GM13976 (cell line): ENCODE data around the gene HSD3B1.
"Not testable (repeated sequence)": the region's sequence is repeated elsewhere in the genome, so short reads cannot be mapped to it uniquely, and the experiment has no call there.

Experiments used
- DNase-seq: peaks from one replicate; pipeline ENCODE4 v3.0.0; 2012; ENCODE audit warnings: low spot score
- CTCF ChIP-seq: IDR thresholded peaks from 2 replicates; pipeline ENCODE4 v1.5.1; 2012; ENCODE audit warnings: borderline replicate concordance, mild to moderate bottlenecking; ENCODE audit not compliant: insufficient read depth; ENCODE audit errors: extremely low read depth, missing control alignments, control extremely low read depth
- in situ Hi-C: fragments of 300-500 bp; cut with MboI; formaldehyde crosslinking; loops from one replicate; pipeline ENCODE4 v1.12.0; 2022; ENCODE audit warnings: low sequenced_read_pairs, mixed read lengths, inconsistent platforms; ENCODE audit not compliant: unreplicated experiment

Gene HSD3B1

DNA sequence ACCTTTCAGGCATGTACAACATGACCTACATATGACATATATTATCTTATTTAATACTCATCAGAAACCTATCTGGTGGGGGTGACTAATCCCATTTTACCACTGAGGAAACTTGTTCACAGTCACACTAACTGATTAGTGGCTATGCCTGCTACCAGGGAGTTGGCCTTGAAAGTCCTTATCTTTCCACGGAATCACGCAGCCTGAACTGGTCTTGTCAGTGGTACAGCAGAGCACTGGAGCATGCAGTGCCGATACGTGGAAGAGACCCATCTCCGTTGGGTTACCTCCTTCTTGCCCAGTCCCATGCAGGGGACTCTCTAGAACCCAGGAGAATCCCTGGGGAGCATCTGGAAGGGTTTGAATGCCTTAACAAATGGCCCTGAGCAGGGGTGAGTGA is 8.2 kb downstream of the HSD3B1 start:
- no peak for TF ChIP-seq CTCF
- in situ Hi-C loops, result no loop called here
- no peak for DNase-seq

DNA sequence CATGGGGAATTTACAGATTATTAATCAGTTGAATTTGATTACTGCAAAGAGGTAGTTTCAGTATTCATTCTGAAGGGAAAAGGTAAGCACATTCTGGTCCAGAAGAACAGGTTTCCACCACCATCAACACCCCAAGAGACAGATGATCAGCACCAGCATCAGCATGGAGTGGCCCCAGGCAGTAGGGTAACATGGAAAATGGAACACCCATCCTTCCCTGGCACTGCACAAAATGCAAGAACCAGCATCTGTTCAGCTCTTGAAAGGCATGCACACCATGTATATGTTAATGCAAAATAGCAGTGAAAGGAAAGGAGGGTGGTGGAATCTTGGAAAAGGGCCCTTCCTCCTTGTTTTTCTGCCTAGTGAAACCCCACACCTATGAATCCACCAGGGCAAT is 9.2 kb downstream of the HSD3B1 start:
- in situ Hi-C loops, result no loop called here
- DNase-seq, result no peak
- no peak for TF ChIP-seq CTCF

DNA sequence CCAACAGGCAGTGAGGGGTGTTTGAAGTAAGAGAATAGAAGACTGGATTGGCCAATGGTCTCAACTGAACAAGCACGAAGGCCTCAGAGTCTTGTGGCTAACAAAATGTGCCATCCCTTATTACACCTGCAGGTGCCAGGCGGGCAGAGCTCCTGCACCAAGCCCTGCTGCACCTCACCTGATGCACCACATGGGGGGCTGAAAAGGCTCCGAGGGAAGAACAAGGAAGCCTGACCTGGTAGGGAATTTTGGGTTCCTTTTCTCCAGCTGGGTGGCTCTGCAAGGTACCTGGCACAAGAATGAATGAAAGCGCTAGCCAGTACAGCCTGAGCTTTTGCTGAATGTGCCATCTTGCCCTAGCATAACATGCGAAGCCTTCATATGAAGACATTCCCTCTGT is 9.7 kb downstream of the HSD3B1 start:
- no peak for DNase-seq
- in situ Hi-C loops, result no loop called here
- no peak for TF ChIP-seq CTCF

DNA sequence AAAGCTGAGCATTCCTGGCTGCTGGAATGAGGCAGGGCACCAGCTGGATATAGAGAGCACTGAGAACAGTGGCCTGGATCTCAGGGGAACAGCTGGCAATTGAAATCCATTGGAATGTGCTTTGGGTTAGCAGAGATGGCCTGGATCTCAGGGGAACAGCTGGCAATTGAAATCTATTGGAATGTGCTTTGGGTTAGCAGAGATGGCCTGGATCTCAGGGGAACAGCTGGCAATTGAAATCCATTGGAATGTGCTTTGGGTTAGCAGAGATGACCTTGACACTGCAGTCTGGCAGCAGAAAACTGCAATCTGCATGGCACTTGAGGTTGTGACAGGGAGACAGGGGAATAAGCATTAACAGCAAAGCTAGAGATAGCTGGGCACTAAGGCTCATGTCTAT is 10.7 kb downstream of the HSD3B1 start:
- in situ Hi-C loops, result not testable (repeated sequence)

DNA sequence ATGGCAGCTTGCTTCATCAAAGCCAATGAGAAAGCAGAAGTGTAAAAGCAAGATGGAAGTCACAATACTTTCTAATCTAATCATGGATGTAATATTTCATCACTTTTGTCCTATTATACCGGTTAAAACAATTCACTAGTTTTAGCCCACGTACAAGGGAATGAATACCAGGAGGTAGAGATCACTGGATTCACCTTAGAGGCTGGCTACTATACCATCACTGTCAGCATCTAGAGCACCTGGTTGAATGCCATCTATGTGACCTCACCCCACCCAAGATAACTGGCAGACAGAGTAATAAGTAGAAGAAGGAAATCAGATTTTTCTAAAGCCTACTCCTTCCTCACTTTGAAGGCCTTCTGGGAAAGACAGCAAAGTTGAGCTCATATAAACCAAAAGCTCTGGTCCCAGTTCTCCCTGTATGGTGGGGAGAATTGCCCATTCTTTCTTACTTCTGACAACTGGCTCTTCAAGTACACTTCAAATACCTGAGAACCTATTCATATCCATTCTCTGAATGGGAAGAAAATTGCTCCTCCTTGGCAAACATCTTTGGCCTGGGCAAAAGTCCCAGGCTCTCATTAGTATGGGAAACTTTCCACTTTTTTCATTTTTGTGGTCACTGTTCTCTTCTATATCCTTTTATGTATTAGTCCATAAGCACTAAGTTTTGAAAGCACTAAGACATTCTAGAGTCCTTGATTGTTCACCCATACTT is 24.8 kb downstream of the HSD3B1 start:
- in situ Hi-C loops, result loop anchor here (25.0 kb wide), 1 partner anchor 156 kb away; no protein-coding TSS in a partner anchor
- no peak for DNase-seq
- TF ChIP-seq CTCF, result no peak

More for the DNA sequence above, 10.7 kb downstream of the HSD3B1 start:
- not testable (repeated sequence) for DNase-seq

DNA sequence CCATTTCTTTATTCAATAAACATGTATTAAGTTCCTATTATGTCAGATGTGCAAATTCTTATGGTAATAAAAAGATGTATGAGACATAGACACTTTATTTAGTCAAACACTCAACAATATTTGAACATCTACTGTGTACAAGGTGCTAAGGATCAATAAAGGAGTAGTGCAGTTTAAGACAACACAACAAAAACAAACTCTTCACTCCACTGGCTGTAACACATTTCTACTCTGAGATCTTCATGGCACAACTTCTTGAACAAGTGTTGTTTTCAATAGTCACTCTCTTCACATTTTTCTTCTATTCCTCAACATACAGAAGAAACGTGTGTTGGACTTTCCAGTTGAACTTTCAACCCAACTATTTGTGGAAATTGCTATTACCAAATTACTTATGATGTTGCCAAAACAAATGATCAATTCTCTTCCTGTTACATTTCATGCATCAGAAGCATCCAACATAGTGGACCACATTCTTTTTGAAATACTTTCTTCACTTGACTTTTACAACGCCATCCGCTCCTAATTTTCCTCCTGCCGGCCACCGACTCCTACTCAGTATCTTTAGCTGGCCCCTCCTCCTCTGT is 25.4 kb downstream of the HSD3B1 start:
- TF ChIP-seq CTCF, result no peak

GRCh38 chr1:119535381-119535780 is 28.4 kb downstream of the HSD3B1 start:
- no peak for DNase-seq
- in situ Hi-C loops, result loop anchor here (25.0 kb wide), 1 partner anchor 152 kb away; no protein-coding TSS in a partner anchor
- TF ChIP-seq CTCF, result no peak

More for the DNA sequence above, 25.4 kb downstream of the HSD3B1 start:
- in situ Hi-C loops, result loop anchor here (25.0 kb wide), 1 partner anchor 155 kb away; no protein-coding TSS in a partner anchor
- DNase-seq, result no peak
